ENCODE data around the gene ANO7. TPM values are rescaled to one million over a fixed set of nuclear protein-coding genes. Genes with fewer than 3 reads are reported as not detected.

The ANO7 gene
- total RNA-seq, 1 experiment from 2014 or later: 0.84 TPM

DNA sequence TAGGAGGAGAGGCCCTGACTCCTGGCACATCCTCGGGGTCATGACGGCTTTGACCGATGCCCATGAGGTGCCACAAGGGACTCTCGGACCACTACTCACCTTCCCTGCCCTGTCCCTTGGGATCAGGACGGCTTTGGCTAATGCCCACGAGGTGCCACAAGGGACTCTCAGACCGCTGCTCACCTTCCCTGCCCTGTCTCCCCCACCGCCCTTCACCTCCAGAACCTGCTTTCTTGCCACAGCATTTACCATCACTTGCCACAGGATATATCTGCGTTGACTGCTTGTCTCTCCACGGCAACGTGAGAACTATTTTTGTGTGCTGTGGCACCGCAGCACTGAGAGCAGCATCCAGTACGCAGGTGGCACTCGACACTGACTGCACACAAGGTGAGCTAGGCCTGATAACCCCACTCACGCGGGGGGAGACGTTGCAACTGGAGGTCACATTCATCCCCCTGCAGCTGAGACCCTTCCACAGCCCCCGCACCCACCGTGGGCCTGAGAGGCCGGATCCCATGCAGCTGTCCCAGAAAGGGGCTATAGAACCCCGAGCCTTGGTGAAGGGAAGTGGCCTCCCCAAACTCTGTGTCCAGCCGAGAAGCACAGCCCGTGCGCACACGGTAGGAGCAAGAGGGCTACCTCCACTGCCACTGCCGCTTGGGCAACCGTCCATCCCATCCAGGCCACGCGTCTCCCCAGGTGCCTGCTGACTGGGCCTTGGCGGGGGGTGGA is 47.5 kb downstream of the ANO7 start:
- no TSS peak for BruUV-seq (replicated peaks)
- Histone ChIP-seq H3K4me2 (ENCODE audit: low read length) (no peak overlapping the region), H3K4me1 (ENCODE audit: control insufficient read depth in 1 of 2, insufficient read depth in 2 of 2, low read length in 2 of 2) (no peaks in the 10 kb centered on the region), H3K9me2 (ENCODE audit: insufficient read depth) (no peaks in the 10 kb centered on the region), H3K27me3 (ENCODE audit: insufficient read depth, low read length) (no peaks in the 10 kb centered on the region), H3K36me3 (ENCODE audit: control insufficient read depth in 1 of 2, insufficient read depth in 2 of 2, low read length in 2 of 2) (peaks cover 72 to 78% of the 10 kb centered on the region in 2 experiments), H3K4me3 (replicated peaks in 1 of 2; ENCODE audit: low read depth in 1 of 2, low read length in 2 of 2) (no peak overlapping the region), H3K27ac (ENCODE audit: low read depth, low read length) (no peak overlapping the region), H3K9ac (ENCODE audit: low read length) (no peak overlapping the region), H4K20me1 (ENCODE audit: insufficient read depth) (no peaks in the 10 kb centered on the region), H2AFZ (ENCODE audit: low read depth, low read length, poor library complexity, severe bottlenecking) (no peak overlapping the region), H3K9me3 (ENCODE audit: control insufficient read depth in 1 of 2, insufficient read depth in 1 of 2, low read depth in 1 of 2, low read length in 2 of 2) (no peaks in the 10 kb centered on the region), H3K79me2 (ENCODE audit: insufficient read depth, low read length) (peaks cover 12% of the 10 kb centered on the region)
- intact Hi-C loops (cut with micrococcal nuclease): no loop called here
- no peak for ATAC-seq
- ChIA-PET RAD21 (ENCODE audit: low non-redundant PET in 1 of 2, low total read pairs in 2 of 2, uncharacterized antibody in 2 of 2, unreplicated experiment in 2 of 2) (no interaction called here), POLR2A (no interaction called here), CTCF (no interaction called here)
- no peak for TF ChIP-seq ZNF274 (IDR thresholded peaks at IDR 0.05; ENCODE audit: low read depth, low read length)
- no peak for TF ChIP-seq SRF (IDR thresholded peaks at IDR 0.05; ENCODE audit: low read depth)
- TF ChIP-seq EZH2phosphoT487 (IDR thresholded peaks at IDR 0.05; ENCODE audit: borderline replicate concordance): no peak
- no peak for TF ChIP-seq MAX (IDR thresholded peaks at IDR 0.05)
- no peak for TF ChIP-seq CEBPB (IDR thresholded peaks at IDR 0.05; ENCODE audit: low read depth)
- TF ChIP-seq EGR1 (IDR thresholded peaks at IDR 0.05; ENCODE audit: low read depth): no peak
- no peak for TF ChIP-seq POLR2A (IDR thresholded peaks at IDR 0.05; ENCODE audit: borderline replicate concordance, extremely low read depth, insufficient read depth, insufficient read length)
- TF ChIP-seq, protein P1, sequence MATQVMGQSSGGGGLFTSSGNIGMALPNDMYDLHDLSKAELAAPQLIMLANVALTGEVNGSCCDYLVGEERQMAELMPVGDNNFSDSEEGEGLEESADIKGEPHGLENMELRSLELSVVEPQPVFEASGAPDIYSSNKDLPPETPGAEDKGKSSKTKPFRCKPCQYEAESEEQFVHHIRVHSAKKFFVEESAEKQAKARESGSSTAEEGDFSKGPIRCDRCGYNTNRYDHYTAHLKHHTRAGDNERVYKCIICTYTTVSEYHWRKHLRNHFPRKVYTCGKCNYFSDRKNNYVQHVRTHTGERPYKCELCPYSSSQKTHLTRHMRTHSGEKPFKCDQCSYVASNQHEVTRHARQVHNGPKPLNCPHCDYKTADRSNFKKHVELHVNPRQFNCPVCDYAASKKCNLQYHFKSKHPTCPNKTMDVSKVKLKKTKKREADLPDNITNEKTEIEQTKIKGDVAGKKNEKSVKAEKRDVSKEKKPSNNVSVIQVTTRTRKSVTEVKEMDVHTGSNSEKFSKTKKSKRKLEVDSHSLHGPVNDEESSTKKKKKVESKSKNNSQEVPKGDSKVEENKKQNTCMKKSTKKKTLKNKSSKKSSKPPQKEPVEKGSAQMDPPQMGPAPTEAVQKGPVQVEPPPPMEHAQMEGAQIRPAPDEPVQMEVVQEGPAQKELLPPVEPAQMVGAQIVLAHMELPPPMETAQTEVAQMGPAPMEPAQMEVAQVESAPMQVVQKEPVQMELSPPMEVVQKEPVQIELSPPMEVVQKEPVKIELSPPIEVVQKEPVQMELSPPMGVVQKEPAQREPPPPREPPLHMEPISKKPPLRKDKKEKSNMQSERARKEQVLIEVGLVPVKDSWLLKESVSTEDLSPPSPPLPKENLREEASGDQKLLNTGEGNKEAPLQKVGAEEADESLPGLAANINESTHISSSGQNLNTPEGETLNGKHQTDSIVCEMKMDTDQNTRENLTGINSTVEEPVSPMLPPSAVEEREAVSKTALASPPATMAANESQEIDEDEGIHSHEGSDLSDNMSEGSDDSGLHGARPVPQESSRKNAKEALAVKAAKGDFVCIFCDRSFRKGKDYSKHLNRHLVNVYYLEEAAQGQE (IDR thresholded peaks at IDR 0.05; ENCODE audit: low read depth): no peak
- no peak for TF ChIP-seq JUND (IDR thresholded peaks at IDR 0.05)
- TF ChIP-seq ZFX (IDR thresholded peaks at IDR 0.05): no peak
- no peak for TF ChIP-seq EZH2 (IDR thresholded peaks at IDR 0.05)
- TF ChIP-seq FOSL1 (IDR thresholded peaks at IDR 0.05; ENCODE audit: low read depth): no peak
- TF ChIP-seq CBX3 (IDR thresholded peaks at IDR 0.05; ENCODE audit: low read depth): no peak
- no peak for TF ChIP-seq ELF1 (IDR thresholded peaks at IDR 0.05; ENCODE audit: borderline replicate concordance, low read depth)
- no peak for TF ChIP-seq POLR2AphosphoS5 (IDR thresholded peaks at IDR 0.05; ENCODE audit: low read depth, low read length)
- TF ChIP-seq, protein P2, sequence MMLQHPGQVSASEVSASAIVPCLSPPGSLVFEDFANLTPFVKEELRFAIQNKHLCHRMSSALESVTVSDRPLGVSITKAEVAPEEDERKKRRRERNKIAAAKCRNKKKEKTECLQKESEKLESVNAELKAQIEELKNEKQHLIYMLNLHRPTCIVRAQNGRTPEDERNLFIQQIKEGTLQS (IDR thresholded peaks at IDR 0.05): no peak
- TF ChIP-seq YY1 (IDR thresholded peaks at IDR 0.05; ENCODE audit: extremely low read depth, insufficient replicate concordance, low read depth, low read length): no peak
- TF ChIP-seq TCF7L2 (IDR thresholded peaks at IDR 0.05; ENCODE audit: borderline replicate concordance, extremely low read depth, insufficient read depth, insufficient read length): no peak
- TF ChIP-seq SIN3A (IDR thresholded peaks at IDR 0.05; ENCODE audit: low read depth): no peak
- TF ChIP-seq, protein P3, sequence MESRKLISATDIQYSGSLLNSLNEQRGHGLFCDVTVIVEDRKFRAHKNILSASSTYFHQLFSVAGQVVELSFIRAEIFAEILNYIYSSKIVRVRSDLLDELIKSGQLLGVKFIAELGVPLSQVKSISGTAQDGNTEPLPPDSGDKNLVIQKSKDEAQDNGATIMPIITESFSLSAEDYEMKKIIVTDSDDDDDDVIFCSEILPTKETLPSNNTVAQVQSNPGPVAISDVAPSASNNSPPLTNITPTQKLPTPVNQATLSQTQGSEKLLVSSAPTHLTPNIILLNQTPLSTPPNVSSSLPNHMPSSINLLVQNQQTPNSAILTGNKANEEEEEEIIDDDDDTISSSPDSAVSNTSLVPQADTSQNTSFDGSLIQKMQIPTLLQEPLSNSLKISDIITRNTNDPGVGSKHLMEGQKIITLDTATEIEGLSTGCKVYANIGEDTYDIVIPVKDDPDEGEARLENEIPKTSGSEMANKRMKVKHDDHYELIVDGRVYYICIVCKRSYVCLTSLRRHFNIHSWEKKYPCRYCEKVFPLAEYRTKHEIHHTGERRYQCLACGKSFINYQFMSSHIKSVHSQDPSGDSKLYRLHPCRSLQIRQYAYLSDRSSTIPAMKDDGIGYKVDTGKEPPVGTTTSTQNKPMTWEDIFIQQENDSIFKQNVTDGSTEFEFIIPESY (IDR thresholded peaks at IDR 0.05; ENCODE audit: extremely low read depth, insufficient replicate concordance, low read length): no peak
- DNase-seq (ENCODE audit: low read depth, low spot score): no peak
